PC-9 (cell line): ENCODE measurements around the gene PLEKHF1. TPM values are rescaled to one million over a fixed set of nuclear protein-coding genes. Genes with fewer than 3 reads are reported as not detected.
A peak's percentile ranks its signal among the peaks of the same experiment; 100 is the strongest.

ENCODE experiments used
- Bru-seq: library from RNA; stranded (reverse); fragments of 400-500 nt; gene quantifications from one replicate; lab custom pipeline; 2021; lab: Mats Ljungman, UMichigan
- BruChase-seq, 2 experiments: library from RNA; stranded (reverse); fragments of 400-500 nt; gene quantifications; one replicate each; lab custom pipeline; 2021; lab: Mats Ljungman, UMichigan
- BruUV-seq: library from RNA; stranded (reverse); fragments of 400-500 nt; replicated peaks from 2 replicates; lab custom pipeline; 2021; lab: Mats Ljungman, UMichigan
- CTCF ChIA-PET: fragments of 300-600 bp; sonication (Branson Sonifier 250); formaldehyde crosslinking; loops from one replicate; lab custom pipeline; 2022; ENCODE audit warnings: antibody characterized with exemption; lab: Charles Lee
- POLR2A ChIA-PET: fragments of 300-600 bp; sonication (Branson Sonifier 250); formaldehyde crosslinking; loops from one replicate; lab custom pipeline; 2022; ENCODE audit warnings: antibody characterized with exemption; ENCODE audit not compliant: unreplicated experiment; lab: Charles Lee
- DNase-seq, 2 experiments: peaks; one replicate each; pipeline versions ENCODE4 v3.0.0 to v3.0.0-alpha.2; 2015 to 2022; ENCODE audit warnings: mixed read lengths in 1 of 2
- H2AFZ ChIP-seq: fragments of 200-600 bp; sonication (generic); 2 replicates; pipeline ENCODE4 v1.8.1; 2017; ENCODE audit warnings: antibody characterized with exemption
- H3F3A ChIP-seq: fragments of 200-600 bp; sonication (generic); 2 replicates; pipeline ENCODE4 v1.8.1; 2017; ENCODE audit warnings: antibody characterized with exemption, mild to moderate bottlenecking, low read depth; ENCODE audit not compliant: insufficient read depth
- H3K27ac ChIP-seq: fragments of 200-600 bp; sonication (generic); 2 replicates; pipeline ENCODE4 v1.6.1; 2016; ENCODE audit warnings: mixed run types
- H3K27me3 ChIP-seq: fragments of 200-600 bp; sonication (generic); 2 replicates; pipeline ENCODE4 v1.6.1; 2016; ENCODE audit warnings: low read depth, mixed run types; ENCODE audit not compliant: insufficient read depth
- H3K36me3 ChIP-seq: fragments of 200-600 bp; sonication (generic); 2 replicates; pipeline ENCODE4 v1.6.1; 2016; ENCODE audit warnings: low read depth, mixed run types
- H3K4me1 ChIP-seq: fragments of 200-600 bp; sonication (generic); replicated peaks from 2 replicates; pipeline ENCODE4 v1.6.1; 2016; ENCODE audit warnings: mixed run types; ENCODE audit not compliant: insufficient read depth
- H3K4me2 ChIP-seq: fragments of 200-600 bp; sonication (generic); 2 replicates; pipeline ENCODE4 v1.6.1; 2017; ENCODE audit warnings: mixed run types
- H3K4me3 ChIP-seq: fragments of 200-600 bp; sonication (generic); 2 replicates; pipeline ENCODE4 v1.6.1; 2016; ENCODE audit warnings: mixed run types
- H3K79me2 ChIP-seq: fragments of 200-600 bp; sonication (generic); 2 replicates; pipeline ENCODE4 v1.6.1; 2017; ENCODE audit warnings: low read depth, mixed run types
- H3K9me2 ChIP-seq: fragments of 200-600 bp; sonication (generic); 2 replicates; pipeline ENCODE4 v1.8.1; 2017; ENCODE audit warnings: mild to moderate bottlenecking; ENCODE audit not compliant: insufficient read depth
- H3K9me3 ChIP-seq: fragments of 200-600 bp; sonication (generic); 2 replicates; pipeline ENCODE4 v1.8.1; 2016; ENCODE audit warnings: low read depth; ENCODE audit not compliant: insufficient read depth
- H4K20me1 ChIP-seq: fragments of 200-600 bp; sonication (generic); 2 replicates; pipeline ENCODE4 v1.8.1; 2017; ENCODE audit not compliant: insufficient read depth
- EZH2 ChIP-seq: fragments of 200-600 bp; sonication (generic); IDR thresholded peaks from 2 replicates; pipeline ENCODE4 v1.8.0; 2017; ENCODE audit warnings: antibody characterized with exemption, low read depth
- intact Hi-C: fragments of 100-400 bp; cut with micrococcal nuclease; formaldehyde crosslinking; loops from one replicate; pipeline ENCODE4 v1.10.0; 2022; ENCODE audit not compliant: unreplicated experiment
- long read RNA-seq: library from polyadenylated mRNA; stranded (forward); transcript quantifications from one replicate; pipeline ENCODE4 v2.0.0, GENCODE V29; 2022
- total RNA-seq: library from RNA; stranded (reverse); gene quantifications from 2 replicates; pipeline ENCODE4 v1.2.3, GENCODE V29; 2021
- TF ChIP-seq, protein P1 (sequence below): fragments of 200-600 bp; sonication (generic); conservative IDR thresholded peaks from 2 replicates; pipeline ENCODE4 v1.6.1; 2017; ENCODE audit warnings: mixed run types, antibody characterized with exemption, mild to moderate bottlenecking, moderate library complexity

PLEKHF1 gene
- total RNA-seq (16.0 and 18.0 TPM in 2 replicates), Bru-seq, nascent RNA (percentile 59 among the genes with signal in this experiment), BruChase-seq, experiment 1, labeled RNA remaining after a 2-hour chase (percentile 59 among the genes with signal in this experiment), BruChase-seq, experiment 2, labeled RNA remaining after a 6-hour chase (percentile 50 among the genes with signal in this experiment)
- long read RNA-seq, transcript PLEKHF1-201 (2 exons, 2,084 nt), result major isoform, 45 of 56 reads
- long read RNA-seq, partial matches to known transcripts, result 4 of 56 reads
- long read RNA-seq, other reads (novel, unspliced or antisense), result 2 of 56 reads

- Histone ChIP-seq H3K4me2 (peak within 1 kb of the TSS; percentile 95), H3K27me3 (no peaks in the 10 kb centered on the region), H3F3A (peaks cover 58% of the 10 kb centered on the region), H3K4me3 (peak within 1 kb of the TSS; percentile 95), H3K9me2 (no peaks in the 10 kb centered on the region), H3K4me1 (peaks cover 66% of the 10 kb centered on the region), H4K20me1 (peaks cover 15% of the 10 kb centered on the region), H3K36me3 (peaks cover 11% of the 10 kb centered on the region; the same call in 1 of the 2 replicates), H3K79me2 (peaks cover 50% of the 10 kb centered on the region), H3K27ac (peak within 1 kb of the TSS; percentile 94), H2AFZ (peak within 1 kb of the TSS; percentile 79), H3K9me3 (no peaks in the 10 kb centered on the region)
- POLR2A ChIA-PET, result interaction anchor here (0.6 kb wide), 1 partner anchor 60 kb away, joined by 9 read pairs; the partner anchor contains the start of gene POP4
- TF ChIP-seq, protein P1, sequence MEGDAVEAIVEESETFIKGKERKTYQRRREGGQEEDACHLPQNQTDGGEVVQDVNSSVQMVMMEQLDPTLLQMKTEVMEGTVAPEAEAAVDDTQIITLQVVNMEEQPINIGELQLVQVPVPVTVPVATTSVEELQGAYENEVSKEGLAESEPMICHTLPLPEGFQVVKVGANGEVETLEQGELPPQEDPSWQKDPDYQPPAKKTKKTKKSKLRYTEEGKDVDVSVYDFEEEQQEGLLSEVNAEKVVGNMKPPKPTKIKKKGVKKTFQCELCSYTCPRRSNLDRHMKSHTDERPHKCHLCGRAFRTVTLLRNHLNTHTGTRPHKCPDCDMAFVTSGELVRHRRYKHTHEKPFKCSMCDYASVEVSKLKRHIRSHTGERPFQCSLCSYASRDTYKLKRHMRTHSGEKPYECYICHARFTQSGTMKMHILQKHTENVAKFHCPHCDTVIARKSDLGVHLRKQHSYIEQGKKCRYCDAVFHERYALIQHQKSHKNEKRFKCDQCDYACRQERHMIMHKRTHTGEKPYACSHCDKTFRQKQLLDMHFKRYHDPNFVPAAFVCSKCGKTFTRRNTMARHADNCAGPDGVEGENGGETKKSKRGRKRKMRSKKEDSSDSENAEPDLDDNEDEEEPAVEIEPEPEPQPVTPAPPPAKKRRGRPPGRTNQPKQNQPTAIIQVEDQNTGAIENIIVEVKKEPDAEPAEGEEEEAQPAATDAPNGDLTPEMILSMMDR, result no peak
- TF ChIP-seq EZH2, result no peak
- intact Hi-C loops, result no loop called here
- CTCF ChIA-PET, result interaction anchor here (0.9 kb wide), 1 partner anchor 51 kb away, joined by 3 read pairs; no protein-coding TSS in a partner anchor
- peak; percentile 74 to 94 for DNase-seq
- no TSS peak for BruUV-seq
These were observed at the start of gene PLEKHF1 for GRCh38 chr19:29665215-29665825. PLEKHF1 (plus strand) TSS chr19:29665461; CDS start chr19:29673840, 8,379 bp downstream.

DNA sequence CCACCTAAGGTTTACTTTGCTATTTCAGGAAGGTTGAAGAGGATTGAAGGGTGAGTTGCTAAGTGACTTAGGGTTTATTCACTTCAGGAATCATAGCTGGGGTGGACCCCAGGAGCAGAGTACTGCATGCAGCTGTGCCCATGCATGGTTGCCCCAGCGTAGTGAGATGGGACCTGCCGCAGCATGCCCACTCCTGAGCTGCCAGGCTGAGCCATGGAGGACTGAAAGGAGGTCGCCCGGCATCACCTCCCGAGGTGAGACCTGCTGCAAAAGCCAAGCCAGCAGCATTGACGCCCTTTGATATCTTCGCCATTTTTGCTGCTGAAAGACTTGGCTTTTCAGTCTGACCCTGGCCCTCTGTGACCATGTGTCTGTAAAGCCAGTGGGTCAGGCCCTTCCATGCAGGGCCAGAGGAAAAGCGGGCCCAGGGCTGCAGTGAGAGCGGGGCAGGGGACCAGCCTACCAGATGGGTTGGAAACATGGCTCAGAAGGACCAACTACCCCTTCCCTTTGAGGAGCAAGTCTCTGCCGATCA is 49.3 kb upstream of the PLEKHF1 start:
- Histone ChIP-seq H3K4me2 (no peak overlapping the region), H3K27ac (no peak overlapping the region), H2AFZ (no peak overlapping the region), H4K20me1 (no peaks in the 10 kb centered on the region), H3K4me1 (no peaks in the 10 kb centered on the region), H3K79me2 (no peaks in the 10 kb centered on the region), H3K9me3 (no peaks in the 10 kb centered on the region), H3K36me3 (no peaks in the 10 kb centered on the region), H3F3A (no peaks in the 10 kb centered on the region), H3K4me3 (no peak overlapping the region), H3K27me3 (no peaks in the 10 kb centered on the region), H3K9me2 (no peaks in the 10 kb centered on the region)
- no TSS peak for BruUV-seq
- intact Hi-C loops, result no loop called here
- CTCF ChIA-PET, result no interaction called here
- DNase-seq, result no peak
- no peak for TF ChIP-seq EZH2
- TF ChIP-seq, protein P1, result no peak
- POLR2A ChIA-PET, result interaction anchor here (0.7 kb wide), 1 partner anchor 202 kb away, joined by 4 read pairs; no protein-coding TSS in a partner anchor

DNA sequence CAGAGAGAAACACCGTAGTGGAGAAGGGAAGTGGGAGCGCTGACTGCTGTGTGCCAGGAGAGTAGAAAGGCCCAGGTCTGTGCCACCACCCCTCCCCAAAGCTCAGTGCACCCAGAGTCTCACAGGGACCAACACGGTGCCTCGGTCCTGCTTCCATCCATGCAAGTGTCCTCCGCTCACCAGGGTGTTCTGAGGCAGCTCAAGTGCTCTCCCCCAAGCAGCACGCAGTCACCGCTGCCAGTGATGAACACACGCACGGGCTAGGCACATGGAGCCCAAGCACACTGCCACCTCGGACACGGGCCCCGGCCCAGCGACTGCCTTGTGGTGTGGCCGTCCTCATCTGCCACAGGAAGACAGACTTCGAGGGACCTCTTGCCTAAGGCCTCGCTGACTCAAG is 48.7 kb upstream of the PLEKHF1 start:
- Histone ChIP-seq H3K4me3 (no peak overlapping the region), H3K79me2 (no peaks in the 10 kb centered on the region), H3F3A (no peaks in the 10 kb centered on the region), H4K20me1 (no peaks in the 10 kb centered on the region), H3K4me2 (no peak overlapping the region), H3K27ac (no peak overlapping the region), H3K36me3 (no peaks in the 10 kb centered on the region), H2AFZ (no peak overlapping the region), H3K9me3 (no peaks in the 10 kb centered on the region), H3K27me3 (no peaks in the 10 kb centered on the region), H3K4me1 (no peaks in the 10 kb centered on the region), H3K9me2 (no peaks in the 10 kb centered on the region)
- CTCF ChIA-PET, result no interaction called here
- POLR2A ChIA-PET, result no interaction called here
- intact Hi-C loops, result no loop called here
- no TSS peak for BruUV-seq
- no peak for DNase-seq
- no peak for TF ChIP-seq EZH2
- TF ChIP-seq, protein P1, result no peak
